ENCODE data around the gene DIO3. TPM values are rescaled to one million over a fixed set of nuclear protein-coding genes. Genes with fewer than 3 reads are reported as not detected.

The DIO3 gene
- total RNA-seq, 2 donors from 2014 or later = 1.3 to 2.0 TPM

DNA sequence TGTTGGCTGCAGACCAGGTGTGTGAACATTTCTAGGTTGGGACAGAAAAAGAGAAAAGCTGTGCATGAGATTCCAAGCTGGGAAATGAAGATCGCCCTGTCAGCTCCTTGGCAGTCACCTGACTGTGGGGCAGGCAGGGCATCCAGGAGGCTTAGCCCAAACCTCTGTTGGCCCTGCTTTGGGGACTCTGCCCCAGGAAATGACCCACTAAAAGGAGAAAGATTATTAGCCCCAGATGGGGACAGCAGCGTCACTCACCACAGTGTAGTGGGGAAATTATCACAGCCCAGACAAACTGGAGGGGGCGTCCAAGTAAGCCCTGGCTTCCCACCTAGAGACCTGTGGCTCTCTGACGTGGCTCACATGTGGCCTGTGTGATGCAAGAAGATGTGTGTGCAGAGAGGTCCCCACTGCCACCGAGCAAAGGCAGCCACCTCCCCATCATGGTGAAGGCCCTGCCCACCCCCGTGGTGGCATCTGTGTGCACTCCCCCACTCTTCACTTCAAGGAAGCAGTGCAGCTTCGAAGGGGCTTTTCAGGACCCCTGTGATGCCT lies 39.1 kb downstream of the DIO3 start:
- no peak for TF ChIP-seq CTCF (IDR thresholded peaks at IDR 0.05)
- no peak for TF ChIP-seq POLR2A (IDR thresholded peaks at IDR 0.05)
- no peak for DNase-seq
- intact Hi-C loops (cut with DNase I) = no loop called here
- Histone ChIP-seq H3K27ac (no peak overlapping the region), H3K9me3 (no peaks in the 10 kb centered on the region), H3K36me3 (replicated peaks in 1 of 2; ENCODE audit: insufficient read depth in 1 of 2, low read depth in 2 of 2) (no peaks in the 10 kb centered on the region), H3K4me1 (no peaks in the 10 kb centered on the region), H3K4me3 (no peak overlapping the region), H3K27me3 (no peaks in the 10 kb centered on the region)
- 64 to 69% methylated on average over 4 to 7 of the region's 7 CpGs for WGBS, 2 donors
- no peak for ATAC-seq

- Histone ChIP-seq H3K4me1 (no peaks in the 10 kb centered on the region), H3K9me3 (no peaks in the 10 kb centered on the region), H3K27ac (no peak overlapping the region), H3K36me3 (replicated peaks in 1 of 2; ENCODE audit: insufficient read depth in 1 of 2, low read depth in 2 of 2) (no peaks in the 10 kb centered on the region), H3K4me3 (no peak overlapping the region), H3K27me3 (no peaks in the 10 kb centered on the region)
- intact Hi-C loops (cut with DNase I) = no loop called here
- WGBS, 2 donors = 63 to 82% methylated on average over 5 to 12 of the region's 12 CpGs
- ATAC-seq (no peak), DNase-seq (no peak)
- TF ChIP-seq CTCF (IDR thresholded peaks at IDR 0.05) (no peak), POLR2A (IDR thresholded peaks at IDR 0.05) (no peak)
Observed at GRCh38 chr14:101600891-101601605, 39.8 kb downstream of the DIO3 start.

DNA sequence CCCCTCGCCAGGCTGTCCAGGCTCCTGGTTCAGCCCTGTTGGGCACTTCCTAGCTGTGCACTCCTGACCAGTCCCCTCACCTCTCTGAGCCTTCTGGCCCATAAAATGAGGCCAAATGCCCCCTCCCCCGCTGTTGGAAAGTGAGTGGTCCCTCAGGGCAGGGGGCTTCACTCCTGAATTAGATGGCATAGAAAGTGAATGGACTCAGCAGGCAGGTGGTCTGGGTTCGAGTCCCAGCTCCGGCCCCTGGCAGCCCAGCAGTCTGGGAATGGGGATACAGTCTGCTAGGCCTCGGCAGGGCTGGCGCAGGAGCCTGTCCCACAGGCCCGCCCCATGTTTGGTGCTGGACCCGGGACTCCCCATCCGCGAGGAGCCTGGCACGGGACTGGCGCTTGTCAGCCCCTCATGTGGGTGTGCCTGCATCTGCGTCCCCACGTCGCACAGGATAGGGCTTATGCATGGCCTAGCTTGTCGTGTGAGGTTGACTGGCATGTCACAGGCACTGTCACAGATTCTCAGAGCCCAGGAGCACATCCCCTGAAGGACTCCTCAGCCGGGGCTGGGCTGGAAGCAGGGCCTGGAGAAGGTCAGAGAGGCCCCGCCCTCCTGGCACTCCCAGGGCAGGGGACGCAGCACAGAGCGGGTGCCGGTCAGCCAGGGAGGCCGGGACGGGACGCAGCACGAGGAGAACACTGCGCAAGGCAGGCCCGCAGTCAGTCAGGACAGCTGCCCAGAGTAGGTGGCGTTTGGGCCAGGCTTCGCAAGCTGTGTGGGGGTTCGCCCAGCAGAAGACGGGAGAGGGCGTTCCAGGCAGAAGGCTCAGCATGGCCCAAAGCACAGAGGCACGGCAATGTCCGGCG lies 40.5 kb downstream of the DIO3 start:
- Histone ChIP-seq H3K27ac (no peak overlapping the region), H3K36me3 (replicated peaks in 1 of 2; ENCODE audit: insufficient read depth in 1 of 2, low read depth in 2 of 2) (no peaks in the 10 kb centered on the region), H3K4me3 (no peak overlapping the region), H3K4me1 (no peaks in the 10 kb centered on the region), H3K9me3 (no peaks in the 10 kb centered on the region), H3K27me3 (no peaks in the 10 kb centered on the region)
- intact Hi-C loops (cut with DNase I) = no loop called here
- ATAC-seq (no peak), DNase-seq (no peak)
- TF ChIP-seq POLR2A (IDR thresholded peaks at IDR 0.05) = no peak
- no peak for TF ChIP-seq CTCF (IDR thresholded peaks at IDR 0.05)
- WGBS, 2 donors = 85 to 90% methylated on average over 12 to 35 of the region's 35 CpGs

- DNase-seq (no peak), ATAC-seq (no peak)
- intact Hi-C loops (cut with DNase I) = no loop called here
- H3K36me3 ChIP-seq (replicated peaks in 1 of 2; ENCODE audit: insufficient read depth in 1 of 2, low read depth in 2 of 2) = no peaks in the 10 kb centered on the region
- no peaks in the 10 kb centered on the region for H3K9me3 ChIP-seq
- 78 to 81% methylated on average over 6 to 11 of the region's 12 CpGs for WGBS, 2 donors
- no peaks in the 10 kb centered on the region for H3K4me1 ChIP-seq
- no peaks in the 10 kb centered on the region for H3K27me3 ChIP-seq
- TF ChIP-seq CTCF (IDR thresholded peaks at IDR 0.05) (no peak), POLR2A (IDR thresholded peaks at IDR 0.05) (no peak)
- no peak overlapping the region for H3K4me3 ChIP-seq
- no peak overlapping the region for H3K27ac ChIP-seq
Observed at GRCh38 chr14:101602466-101602840, 41.2 kb downstream of the DIO3 start.
